MM.1S (cell line): ENCODE data around the gene KCTD10.

Experiments used
- DNase-seq: peaks from one replicate; pipeline ENCODE4 v3.0.0-alpha.2; 2015
- H2AFZ ChIP-seq: fragments of 300-600 bp; sonication (generic); 2 replicates; pipeline ENCODE4 v1.6.0; 2016; ENCODE audit warnings: antibody characterized with exemption, low read length
- H3F3A ChIP-seq: fragments of 300-600 bp; sonication (generic); 2 replicates; pipeline ENCODE4 v1.6.1; 2016; ENCODE audit warnings: mild to moderate bottlenecking, antibody characterized with exemption, low read length, moderate library complexity, mixed read lengths; ENCODE audit not compliant: insufficient read depth
- H3K27ac ChIP-seq: fragments of 300-600 bp; sonication (generic); 2 replicates; pipeline ENCODE4 v1.5.1; 2016; ENCODE audit warnings: mild to moderate bottlenecking, low read length
- H3K27me3 ChIP-seq: fragments of 300-600 bp; sonication (generic); replicated peaks from 2 replicates; pipeline ENCODE4 v1.6.0; 2016; ENCODE audit warnings: low read length; ENCODE audit not compliant: insufficient read depth
- H3K36me3 ChIP-seq: fragments of 300-600 bp; sonication (generic); replicated peaks from 2 replicates; pipeline ENCODE4 v1.6.1; 2016; ENCODE audit warnings: mild to moderate bottlenecking, low read length, mixed read lengths; ENCODE audit not compliant: insufficient read depth
- H3K4me1 ChIP-seq: fragments of 300-600 bp; sonication (generic); 2 replicates; pipeline ENCODE4 v1.6.1; 2016; ENCODE audit warnings: low read length, mixed read lengths
- H3K4me2 ChIP-seq: fragments of 300-600 bp; sonication (generic); 2 replicates; pipeline ENCODE4 v1.6.0; 2016; ENCODE audit warnings: low read depth, low read length
- H3K4me3 ChIP-seq: fragments of 300-600 bp; sonication (generic); 2 replicates; pipeline ENCODE4 v1.5.1; 2016; ENCODE audit warnings: low read length, mixed read lengths
- H3K79me2 ChIP-seq: fragments of 300-600 bp; sonication (generic); 2 replicates; pipeline ENCODE4 v1.6.1; 2016; ENCODE audit warnings: mixed run types, low read length, mixed read lengths
- H3K9ac ChIP-seq: fragments of 300-600 bp; sonication (generic); 2 replicates; pipeline ENCODE4 v1.6.1; 2016; ENCODE audit warnings: low read length, mixed read lengths
- H3K9me2 ChIP-seq: fragments of 300-600 bp; sonication (generic); replicated peaks from 2 replicates; pipeline ENCODE4 v1.6.1; 2016; ENCODE audit warnings: mild to moderate bottlenecking, low read length, mixed read lengths; ENCODE audit not compliant: insufficient read depth
- H3K9me3 ChIP-seq: fragments of 300-600 bp; sonication (generic); replicated peaks from 2 replicates; pipeline ENCODE4 v1.6.1; 2016; ENCODE audit warnings: mild to moderate bottlenecking, low read length, mixed read lengths; ENCODE audit not compliant: insufficient read depth
- H4K20me1 ChIP-seq: fragments of 300-600 bp; sonication (generic); 2 replicates; pipeline ENCODE4 v1.6.1; 2016; ENCODE audit warnings: mild to moderate bottlenecking, low read length, moderate library complexity, mixed read lengths; ENCODE audit not compliant: insufficient read depth
- EZH2 ChIP-seq: fragments of 300-600 bp; sonication (generic); optimal IDR thresholded peaks from 2 replicates; pipeline ENCODE3; 2017; ENCODE audit warnings: low read depth, mild to moderate bottlenecking, antibody characterized with exemption, low read length, mixed read lengths
- EZH2phosphoT487 ChIP-seq: fragments of 300-600 bp; sonication (generic); IDR thresholded peaks from 2 replicates; pipeline ENCODE4 v1.6.1; 2018; ENCODE audit warnings: antibody characterized with exemption, low read length
- TF ChIP-seq, protein P1 (sequence below): fragments of 300-600 bp; sonication (generic); IDR thresholded peaks from 2 replicates; pipeline ENCODE4 v1.5.1; 2016; ENCODE audit warnings: antibody characterized with exemption, low read length, mixed read lengths

Gene KCTD10

DNA sequence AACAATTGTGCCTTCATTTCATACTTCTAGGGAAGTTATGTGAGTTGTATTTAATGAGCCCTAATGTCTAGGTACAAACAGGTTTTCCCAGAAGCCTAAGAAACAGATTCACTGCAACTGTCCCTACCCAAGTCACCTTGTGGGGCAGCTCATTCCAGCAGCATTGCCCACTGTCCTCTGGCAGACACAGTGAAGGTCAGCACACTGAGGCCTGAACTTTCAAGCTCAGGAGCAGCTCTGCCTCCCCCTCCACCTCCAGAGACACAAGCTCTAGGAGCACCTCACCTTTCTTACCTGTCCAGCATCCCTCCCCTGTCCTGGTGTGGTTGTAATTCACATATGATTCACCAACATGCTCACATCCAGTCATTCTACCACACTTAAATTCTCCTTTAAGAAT is 16.0 kb upstream of the KCTD10 start:
- H3K9me2 ChIP-seq: no peaks in the 10 kb centered on the region
- H3K27ac ChIP-seq: no peak overlapping the region
- H3K4me1 ChIP-seq: no peaks in the 10 kb centered on the region
- no peaks in the 10 kb centered on the region for H3K9me3 ChIP-seq
- no peak overlapping the region for H3K4me2 ChIP-seq
- H3K9ac ChIP-seq: no peak overlapping the region
- no peaks in the 10 kb centered on the region for H3K27me3 ChIP-seq
- H4K20me1 ChIP-seq: no peaks in the 10 kb centered on the region
- H3K79me2 ChIP-seq: no peaks in the 10 kb centered on the region
- TF ChIP-seq EZH2phosphoT487: no peak
- TF ChIP-seq EZH2: no peak
- TF ChIP-seq, protein P1, sequence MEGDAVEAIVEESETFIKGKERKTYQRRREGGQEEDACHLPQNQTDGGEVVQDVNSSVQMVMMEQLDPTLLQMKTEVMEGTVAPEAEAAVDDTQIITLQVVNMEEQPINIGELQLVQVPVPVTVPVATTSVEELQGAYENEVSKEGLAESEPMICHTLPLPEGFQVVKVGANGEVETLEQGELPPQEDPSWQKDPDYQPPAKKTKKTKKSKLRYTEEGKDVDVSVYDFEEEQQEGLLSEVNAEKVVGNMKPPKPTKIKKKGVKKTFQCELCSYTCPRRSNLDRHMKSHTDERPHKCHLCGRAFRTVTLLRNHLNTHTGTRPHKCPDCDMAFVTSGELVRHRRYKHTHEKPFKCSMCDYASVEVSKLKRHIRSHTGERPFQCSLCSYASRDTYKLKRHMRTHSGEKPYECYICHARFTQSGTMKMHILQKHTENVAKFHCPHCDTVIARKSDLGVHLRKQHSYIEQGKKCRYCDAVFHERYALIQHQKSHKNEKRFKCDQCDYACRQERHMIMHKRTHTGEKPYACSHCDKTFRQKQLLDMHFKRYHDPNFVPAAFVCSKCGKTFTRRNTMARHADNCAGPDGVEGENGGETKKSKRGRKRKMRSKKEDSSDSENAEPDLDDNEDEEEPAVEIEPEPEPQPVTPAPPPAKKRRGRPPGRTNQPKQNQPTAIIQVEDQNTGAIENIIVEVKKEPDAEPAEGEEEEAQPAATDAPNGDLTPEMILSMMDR: no peak
- no peak overlapping the region for H2AFZ ChIP-seq
- H3K4me3 ChIP-seq: no peak overlapping the region
- no peaks in the 10 kb centered on the region for H3K36me3 ChIP-seq
- no peak for DNase-seq
- no peaks in the 10 kb centered on the region for H3F3A ChIP-seq

DNA sequence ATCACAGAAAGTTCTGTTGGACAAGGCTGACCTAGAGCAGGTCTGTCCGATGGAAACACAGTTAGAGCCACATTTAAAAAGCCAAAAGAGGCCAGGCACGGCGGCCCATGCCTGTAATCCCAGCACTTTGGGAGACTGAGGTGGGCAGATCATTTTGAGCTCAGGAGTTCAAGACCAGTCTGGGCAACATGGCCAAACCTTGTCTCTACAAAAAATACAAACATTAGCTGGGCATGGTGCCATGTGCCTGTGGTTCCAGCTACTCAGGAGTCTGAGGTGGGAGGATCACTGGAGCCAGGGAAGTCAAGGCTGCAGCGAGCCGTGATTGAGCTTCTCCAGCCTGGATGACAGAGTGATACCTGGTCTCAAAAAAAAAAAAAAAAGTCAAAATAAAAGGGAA is 15.3 kb upstream of the KCTD10 start:
- no peak overlapping the region for H2AFZ ChIP-seq
- TF ChIP-seq EZH2phosphoT487 (no peak), EZH2 (no peak)
- TF ChIP-seq, protein P1: no peak
- no peaks in the 10 kb centered on the region for H4K20me1 ChIP-seq
- H3F3A ChIP-seq: no peaks in the 10 kb centered on the region
- no peaks in the 10 kb centered on the region for H3K79me2 ChIP-seq
- H3K27me3 ChIP-seq: no peaks in the 10 kb centered on the region
- H3K4me1 ChIP-seq: no peaks in the 10 kb centered on the region
- H3K9me2 ChIP-seq: no peaks in the 10 kb centered on the region
- H3K27ac ChIP-seq: no peak overlapping the region
- H3K4me3 ChIP-seq: no peak overlapping the region
- no peak for DNase-seq
- no peaks in the 10 kb centered on the region for H3K36me3 ChIP-seq
- no peak overlapping the region for H3K4me2 ChIP-seq
- H3K9ac ChIP-seq: no peak overlapping the region
- no peaks in the 10 kb centered on the region for H3K9me3 ChIP-seq

DNA sequence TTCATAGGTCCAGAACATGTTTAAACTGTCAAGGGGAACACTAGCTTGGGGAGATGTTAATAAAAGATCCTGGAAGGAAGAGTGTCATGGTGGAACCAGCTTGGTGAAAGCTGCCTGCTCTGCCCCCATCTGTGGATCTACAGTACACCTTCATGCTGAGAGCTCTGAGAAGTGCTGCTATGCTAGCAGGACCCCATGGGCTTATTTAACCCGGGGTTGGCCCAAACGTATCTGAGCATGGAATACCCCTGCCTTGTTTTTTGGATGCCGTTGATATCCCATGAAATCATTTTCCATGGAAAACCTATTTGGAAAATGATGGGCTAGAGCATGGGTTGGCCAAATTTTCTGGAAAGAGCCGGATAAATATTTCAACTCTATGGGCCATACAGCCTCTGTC is 14.6 kb upstream of the KCTD10 start:
- Histone ChIP-seq H3F3A (no peaks in the 10 kb centered on the region), H3K27ac (no peak overlapping the region)
- no peak for DNase-seq

More for the DNA sequence above, 14.6 kb upstream of the KCTD10 start:
- Histone ChIP-seq H3K79me2 (no peaks in the 10 kb centered on the region), H3K9me2 (no peaks in the 10 kb centered on the region), H3K4me3 (no peak overlapping the region), H3K36me3 (no peaks in the 10 kb centered on the region), H3K9me3 (no peaks in the 10 kb centered on the region), H3K27me3 (no peaks in the 10 kb centered on the region), H4K20me1 (no peaks in the 10 kb centered on the region), H2AFZ (no peak overlapping the region), H3K4me1 (no peaks in the 10 kb centered on the region), H3K9ac (no peak overlapping the region), H3K4me2 (no peak overlapping the region)
- TF ChIP-seq EZH2phosphoT487: no peak
- TF ChIP-seq, protein P1: no peak
- TF ChIP-seq EZH2: no peak
